ENCODE measurements around the gene USP17L30.

Gene USP17L30

GRCh38 chr4:9409793-9410192 lies 46.9 kb downstream of the USP17L30 start:
- no peaks in the 10 kb centered on the region for H3K27me3 ChIP-seq (ENCODE audit: insufficient read depth, low read depth)
- H3K4me2 ChIP-seq, result no peak overlapping the region
- no peaks in the 10 kb centered on the region for H3K36me3 ChIP-seq (ENCODE audit: insufficient read depth)
- H2AFZ ChIP-seq (ENCODE audit: low read depth), result no peak overlapping the region
- no peaks in the 10 kb centered on the region for H3K4me1 ChIP-seq (ENCODE audit: low read depth, poor library complexity, severe bottlenecking)
- TF ChIP-seq CTCF (conservative IDR thresholded peaks at IDR 0.05; ENCODE audit: low read depth, low read length), result no peak
- H3K27ac ChIP-seq, result no peak overlapping the region
- H3K79me2 ChIP-seq (ENCODE audit: insufficient read depth, low read depth), result no peaks in the 10 kb centered on the region
- H3K4me3 ChIP-seq (IDR thresholded peaks at IDR 0.05; ENCODE audit: insufficient read depth, low read depth, low read length), result no peak overlapping the region
- no peak overlapping the region for H3K9ac ChIP-seq
- H4K20me1 ChIP-seq (ENCODE audit: insufficient read depth), result no peaks in the 10 kb centered on the region
